NCI-H146 (cell line): ENCODE data around the gene SAG.

ENCODE experiments used
- DNase-seq: peaks from one replicate; lab custom pipeline; 2025; lab: John Stamatoyannopoulos, UW

The SAG gene

DNA sequence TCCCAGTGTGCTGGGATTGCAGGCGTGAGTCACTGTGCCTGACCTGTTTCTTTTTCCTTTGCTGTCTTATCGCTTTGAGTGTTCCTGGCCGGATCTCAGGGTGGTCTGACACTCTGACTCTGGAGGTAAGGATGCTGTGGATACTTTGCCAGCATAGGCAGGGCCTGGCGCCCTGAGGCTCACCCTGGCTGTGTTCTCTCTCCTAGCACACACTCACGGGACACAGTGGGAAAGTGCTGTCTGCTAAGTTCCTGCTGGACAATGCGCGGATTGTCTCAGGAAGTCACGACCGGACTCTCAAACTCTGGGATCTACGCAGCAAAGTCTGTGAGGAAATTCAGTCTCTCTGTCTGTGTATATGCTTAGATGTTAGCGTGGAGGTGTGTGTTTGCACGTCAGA, 18.0 kb upstream of the SAG start:
- no peak for DNase-seq

DNA sequence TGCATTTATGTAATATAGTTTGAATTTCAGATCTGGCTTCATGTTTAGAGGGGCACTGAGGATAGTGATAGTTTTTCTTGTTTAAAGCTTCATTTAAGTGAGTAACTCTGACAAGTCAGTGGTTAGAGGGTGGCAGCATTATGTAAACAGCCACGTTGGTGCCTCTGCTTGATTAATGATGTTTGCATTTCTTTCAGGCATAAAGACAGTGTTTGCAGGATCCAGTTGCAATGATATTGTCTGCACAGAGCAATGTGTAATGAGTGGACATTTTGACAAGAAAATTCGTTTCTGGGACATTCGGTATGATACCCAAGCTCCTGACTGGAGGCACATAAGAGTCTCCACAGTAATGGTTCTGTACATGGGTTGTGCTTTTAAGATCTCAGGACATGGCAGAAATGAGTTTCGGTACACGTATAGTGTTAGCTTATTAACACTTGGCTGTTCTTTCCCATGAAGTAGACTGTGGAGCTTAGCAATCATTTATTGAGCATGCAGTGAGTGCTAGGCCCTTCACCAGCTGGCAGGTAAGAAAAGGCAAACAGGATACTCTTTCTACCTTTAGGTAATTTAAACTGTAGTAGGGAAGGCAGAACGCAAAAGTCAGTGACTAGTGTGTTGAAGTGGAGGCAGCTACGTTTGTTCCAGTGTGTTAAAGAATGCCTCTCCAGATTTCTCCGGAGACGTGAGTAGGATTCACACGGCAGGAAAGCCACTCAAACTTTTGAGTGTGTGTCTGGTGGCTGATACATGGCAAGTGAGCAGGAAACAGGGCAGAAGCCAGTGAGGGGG, 17.4 kb upstream of the SAG start:
- peak; percentile 14 for DNase-seq

DNA sequence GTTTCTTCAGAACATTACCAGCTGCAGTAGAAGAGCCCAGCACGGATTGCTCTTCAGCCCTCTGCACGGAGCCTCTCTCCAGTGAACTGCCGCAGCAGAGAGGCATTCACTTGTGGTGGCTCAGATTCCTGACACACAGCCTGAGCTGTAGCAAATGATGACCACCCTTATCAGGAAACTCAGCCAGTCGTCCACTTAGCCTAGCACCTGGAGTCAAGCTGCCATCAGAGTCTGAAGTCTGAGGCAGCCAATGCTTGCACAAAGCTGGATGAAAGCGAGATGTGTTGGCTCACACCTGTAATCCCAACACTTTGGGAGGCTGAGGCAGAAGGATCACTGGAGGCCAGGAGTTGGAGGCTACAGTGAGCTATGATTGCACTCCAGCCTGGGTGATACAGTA, 11.7 kb upstream of the SAG start:
- no peak for DNase-seq

DNA sequence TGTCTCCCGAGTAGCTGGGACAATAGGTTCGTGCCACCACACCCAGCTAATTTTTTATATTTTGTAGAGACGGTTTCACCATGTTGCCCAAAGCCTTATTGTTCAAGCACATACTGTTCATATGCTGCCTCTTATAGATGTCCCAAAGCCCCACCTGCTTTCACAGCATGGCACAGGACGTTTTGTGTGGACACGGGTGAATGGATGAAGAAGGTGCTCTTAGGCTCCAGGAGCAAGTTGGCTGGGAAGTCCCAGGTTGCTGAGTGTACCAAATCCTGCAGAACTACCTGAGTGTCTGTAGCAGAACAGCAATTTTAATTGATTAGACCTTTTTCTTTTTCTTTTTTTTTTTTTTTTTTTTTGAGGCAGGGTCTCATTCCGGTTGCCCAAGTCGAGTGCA, 10.5 kb upstream of the SAG start:
- DNase-seq, result no peak

DNA sequence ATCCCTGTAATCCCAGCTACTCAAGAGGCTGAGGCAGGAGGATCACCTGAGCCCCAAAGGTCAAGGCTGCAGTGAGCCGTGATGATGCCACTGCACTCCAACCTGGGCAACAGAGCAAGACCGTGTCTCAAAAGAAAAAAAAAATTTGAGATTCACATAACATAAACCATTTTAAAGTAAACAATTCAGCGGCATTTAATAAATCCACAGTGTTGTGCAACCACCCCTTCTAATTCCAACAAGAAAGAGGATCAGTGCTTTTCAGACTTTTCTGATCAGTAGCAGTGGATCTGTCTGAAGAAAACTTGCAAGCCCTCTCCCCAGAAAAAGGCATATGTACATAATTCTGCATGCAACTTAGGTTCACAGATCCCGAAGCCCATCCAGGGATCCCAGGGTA, 7.2 kb upstream of the SAG start:
- DNase-seq, result no peak

DNA sequence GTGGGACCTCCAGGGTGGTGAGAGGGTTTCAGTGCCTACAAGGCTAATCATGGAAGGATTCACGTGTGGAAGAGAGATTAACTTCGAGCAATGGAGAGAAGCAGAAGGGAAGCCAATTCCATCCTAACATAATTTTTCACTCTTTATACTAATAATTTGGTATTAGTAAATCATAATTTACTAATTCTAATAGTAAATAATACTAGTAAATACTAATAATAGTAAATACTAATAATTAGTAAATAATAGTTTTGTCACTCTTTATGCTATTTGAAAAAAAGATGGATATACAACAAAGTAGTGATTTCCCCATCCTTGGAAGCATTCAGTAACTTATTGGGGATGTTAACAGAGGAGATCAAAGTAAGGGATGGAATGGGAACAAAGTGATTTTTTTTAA, 6.4 kb upstream of the SAG start:
- DNase-seq, result no peak

DNA sequence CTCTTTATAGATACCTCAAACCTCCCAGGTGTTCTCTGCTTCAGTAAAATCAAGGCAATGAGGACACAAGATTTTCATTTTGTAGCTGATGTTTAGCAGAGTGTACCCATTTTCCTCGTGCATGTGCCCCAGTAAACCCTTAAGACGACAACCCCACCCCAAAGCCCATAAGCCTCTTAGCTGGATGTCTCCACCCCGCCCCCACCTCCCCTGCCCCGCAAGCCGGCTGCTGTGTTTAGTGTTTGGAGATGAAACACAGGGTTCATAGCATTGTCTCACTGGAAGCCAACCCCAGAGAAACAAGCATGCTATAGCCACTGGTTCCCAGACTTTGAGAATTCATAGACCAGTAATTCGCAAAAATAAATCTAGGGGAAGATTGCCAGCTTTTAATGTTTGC, 5.8 kb upstream of the SAG start:
- DNase-seq, result no peak

DNA sequence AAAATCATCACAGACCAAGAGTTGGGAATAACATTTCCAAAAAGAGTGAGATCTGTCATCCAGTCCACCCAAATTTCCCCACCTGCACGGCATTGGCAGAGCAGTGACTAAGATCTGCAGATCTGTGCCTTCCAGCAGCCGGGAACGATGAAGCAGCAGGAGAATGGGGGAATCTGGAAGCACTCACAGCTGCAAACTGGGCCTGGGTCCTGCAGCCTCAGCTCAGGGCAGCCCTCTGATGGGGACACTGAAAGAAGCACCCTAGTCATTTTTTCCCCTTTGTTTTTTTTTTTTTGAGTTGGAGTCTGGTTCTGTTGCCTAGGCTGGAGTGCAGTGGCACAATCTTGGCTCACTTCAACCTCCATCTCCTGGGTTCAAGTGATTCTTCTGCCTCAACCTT, 4.4 kb upstream of the SAG start:
- DNase-seq, result no peak

DNA sequence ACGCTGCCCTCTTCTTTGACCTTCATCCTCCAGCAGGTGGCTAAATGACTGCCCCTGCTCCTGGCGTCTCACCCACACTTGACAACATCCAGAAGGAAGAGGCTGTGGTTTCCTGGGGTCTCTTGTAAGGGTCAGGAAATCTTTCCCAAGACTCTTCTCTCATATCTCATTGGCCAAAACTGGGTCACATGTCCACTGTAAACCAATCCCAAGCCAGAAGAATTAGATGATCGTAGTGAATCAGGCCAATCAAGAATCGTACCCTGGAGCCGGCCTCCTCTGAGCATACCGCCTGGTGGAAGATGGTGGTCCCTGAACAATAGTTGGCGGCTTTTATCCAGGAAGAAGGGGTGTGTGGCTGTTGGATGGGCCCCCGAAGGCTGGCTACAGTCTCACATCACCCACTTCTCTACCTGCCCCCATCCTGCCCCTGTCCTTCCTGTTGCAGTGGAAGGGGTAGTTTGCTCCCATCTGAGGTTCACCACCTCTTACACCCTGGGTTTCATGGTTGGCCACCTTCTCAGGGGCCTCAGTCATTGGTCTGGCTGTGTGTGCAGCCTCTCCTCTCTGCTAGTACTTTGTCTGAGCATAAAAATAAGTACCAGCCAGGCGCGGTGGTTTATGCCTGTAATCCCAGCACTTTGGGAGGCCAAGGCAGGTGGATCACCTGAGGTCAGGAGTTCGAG, 3.8 kb downstream of the SAG start:
- DNase-seq, result no peak

DNA sequence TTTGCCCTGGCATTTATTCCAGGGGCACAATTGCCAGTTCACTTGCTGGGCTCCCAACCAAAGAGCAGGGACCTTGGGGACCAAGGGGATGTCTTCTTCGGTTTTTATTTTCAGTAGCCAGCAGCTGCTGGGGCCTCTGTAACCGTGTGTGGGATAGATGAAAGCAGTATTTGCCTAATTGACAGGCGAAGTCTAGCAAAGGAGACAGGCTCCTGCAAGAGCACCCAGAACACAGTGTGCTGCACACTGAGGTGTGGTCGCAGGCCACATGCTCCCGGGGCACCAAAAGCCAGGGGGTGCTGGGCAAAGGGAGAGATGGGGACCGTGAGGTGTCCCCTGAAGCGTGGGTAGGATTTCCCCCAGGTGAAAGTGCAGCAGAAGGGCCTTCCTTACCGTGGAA, 5.3 kb downstream of the SAG start:
- DNase-seq, result no peak

DNA sequence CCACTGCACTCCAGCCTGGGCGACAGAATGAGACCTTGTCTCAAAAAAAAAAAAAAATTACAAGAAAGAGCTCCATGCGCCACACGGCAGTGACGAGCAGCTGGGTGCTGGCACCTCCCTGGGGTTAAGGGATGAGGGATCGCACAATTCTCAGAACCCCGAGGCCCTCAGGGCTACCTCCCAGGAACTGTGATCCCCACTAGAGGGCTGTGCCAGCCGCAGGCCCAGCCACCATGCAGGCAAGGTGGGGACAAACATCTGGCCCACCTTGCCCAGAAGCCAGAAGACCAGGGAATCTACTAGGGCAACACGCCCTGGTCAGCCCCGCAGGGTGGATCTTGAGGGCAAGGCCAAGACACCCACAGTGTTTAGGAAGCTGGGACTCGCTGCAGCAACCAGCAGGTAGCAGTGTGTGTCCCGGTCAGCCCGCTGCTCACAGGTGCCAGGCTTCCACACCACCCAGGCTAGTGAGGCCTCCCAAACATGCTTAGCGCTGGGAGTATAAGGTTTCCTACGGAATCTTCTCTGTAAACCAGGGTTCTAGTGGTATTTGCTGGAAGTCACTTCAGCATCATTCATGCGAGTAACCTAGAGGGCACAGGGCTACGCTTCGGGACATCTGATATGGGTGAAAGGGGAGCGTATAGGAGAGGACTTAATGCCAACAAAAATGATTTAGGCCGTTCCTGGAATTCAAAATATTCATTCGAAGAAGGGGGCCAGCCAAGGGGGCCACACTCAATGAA, 6.7 kb downstream of the SAG start:
- DNase-seq, result no peak

DNA sequence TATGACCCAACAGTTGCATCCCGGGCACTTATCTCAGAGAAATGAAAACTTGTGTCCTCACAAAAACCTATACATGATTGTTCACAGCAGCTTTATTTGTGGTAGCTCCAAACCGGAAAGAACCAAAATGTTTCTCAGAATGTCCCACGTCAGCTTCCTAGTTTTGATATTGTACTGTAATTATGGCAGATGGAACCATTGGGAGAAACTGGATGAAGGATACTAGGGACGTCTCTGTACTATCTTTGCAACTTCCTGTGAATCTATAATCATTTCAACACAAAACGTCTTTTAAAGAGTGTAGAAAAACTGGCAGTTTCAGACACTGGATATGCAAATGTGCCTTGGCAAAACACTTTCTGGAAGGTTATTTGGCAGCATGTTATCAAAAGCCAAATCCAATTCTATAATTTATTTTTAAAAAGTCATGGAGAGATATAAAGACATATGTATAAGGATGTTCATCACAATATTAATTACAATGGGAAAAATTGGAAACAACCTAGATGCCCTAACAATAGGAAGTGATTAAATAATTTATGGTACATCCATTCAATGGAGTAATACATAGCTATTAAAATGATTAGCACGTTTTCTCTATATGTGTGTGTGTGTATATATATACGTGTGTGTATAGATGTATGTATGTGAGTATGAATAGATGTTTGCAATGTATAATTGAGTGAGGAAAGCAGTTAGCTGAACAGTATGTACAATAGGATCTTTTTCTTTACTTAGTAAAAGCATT, 9.8 kb downstream of the SAG start:
- no peak for DNase-seq

DNA sequence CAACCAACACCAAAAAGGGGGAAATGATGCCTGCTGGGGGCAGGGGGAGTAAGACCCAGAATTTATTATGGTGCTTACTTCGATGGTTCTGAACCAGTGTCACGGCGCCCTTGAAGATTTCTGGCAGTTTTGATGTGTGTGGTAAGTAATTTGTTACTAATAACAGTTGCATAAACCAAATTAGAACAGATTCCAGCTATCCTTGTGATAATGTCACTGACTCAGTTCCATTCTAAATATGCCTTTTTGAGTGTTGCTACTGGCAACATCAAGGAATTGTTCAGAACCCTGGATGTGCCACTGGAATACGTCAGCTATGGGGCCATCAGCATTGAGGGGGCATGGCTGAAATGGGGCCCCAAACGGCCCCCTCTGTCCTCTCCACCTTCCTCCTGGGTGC, 11.6 kb downstream of the SAG start:
- no peak for DNase-seq

DNA sequence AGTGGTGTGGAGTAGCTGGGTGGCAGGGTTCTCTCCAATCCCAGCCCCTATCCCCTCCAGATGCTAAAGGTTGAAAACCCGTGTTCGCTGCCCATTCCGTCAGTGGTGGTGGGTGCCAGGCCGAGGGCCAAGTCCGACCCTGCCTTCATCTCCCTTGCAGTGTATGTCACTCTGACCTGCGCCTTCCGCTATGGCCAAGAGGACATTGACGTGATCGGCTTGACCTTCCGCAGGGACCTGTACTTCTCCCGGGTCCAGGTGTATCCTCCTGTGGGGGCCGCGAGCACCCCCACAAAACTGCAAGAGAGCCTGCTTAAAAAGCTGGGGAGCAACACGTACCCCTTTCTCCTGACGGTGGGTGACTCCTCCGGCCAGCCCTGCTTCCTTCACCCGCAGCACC, 12.9 kb downstream of the SAG start:
- DNase-seq, result no peak

DNA sequence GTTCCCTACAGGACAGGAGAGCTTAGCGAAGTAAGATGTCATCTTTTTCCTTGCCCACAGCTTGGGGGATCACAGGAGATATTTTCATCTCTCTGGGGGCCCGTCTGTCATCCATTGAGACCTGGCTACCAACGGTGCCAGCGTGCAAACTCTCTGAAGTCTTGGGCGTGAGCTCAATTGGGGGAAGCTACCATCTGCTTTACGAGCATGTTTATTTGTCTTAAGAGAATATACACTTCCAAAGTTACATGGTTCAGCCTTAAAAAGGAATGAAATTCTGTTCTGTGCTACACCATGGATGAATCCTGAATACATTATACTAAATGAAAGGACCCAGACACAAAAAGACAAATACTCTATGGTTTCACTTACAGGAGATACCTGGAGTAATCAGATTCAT, 13.6 kb downstream of the SAG start:
- DNase-seq, result no peak

DNA sequence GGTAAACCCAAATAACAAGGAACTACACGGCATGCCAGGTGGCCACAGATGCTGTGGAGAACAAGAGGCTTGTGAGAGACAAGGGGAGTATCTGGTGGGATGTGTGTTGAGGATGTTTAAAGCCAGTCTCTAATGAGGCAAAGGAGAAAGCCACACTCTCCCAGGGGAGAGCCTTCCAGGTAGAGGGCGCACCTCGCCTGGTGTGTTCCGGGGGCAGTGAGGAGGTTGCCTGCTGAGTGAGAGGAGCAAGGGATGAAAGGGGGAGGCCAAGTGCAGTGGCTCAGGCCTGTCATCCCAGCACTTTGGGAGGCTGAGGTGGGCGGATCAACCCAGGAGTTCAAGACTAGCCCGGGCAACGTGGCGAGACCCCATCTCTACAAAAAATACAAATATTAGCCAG, 16.2 kb downstream of the SAG start:
- no peak for DNase-seq

DNA sequence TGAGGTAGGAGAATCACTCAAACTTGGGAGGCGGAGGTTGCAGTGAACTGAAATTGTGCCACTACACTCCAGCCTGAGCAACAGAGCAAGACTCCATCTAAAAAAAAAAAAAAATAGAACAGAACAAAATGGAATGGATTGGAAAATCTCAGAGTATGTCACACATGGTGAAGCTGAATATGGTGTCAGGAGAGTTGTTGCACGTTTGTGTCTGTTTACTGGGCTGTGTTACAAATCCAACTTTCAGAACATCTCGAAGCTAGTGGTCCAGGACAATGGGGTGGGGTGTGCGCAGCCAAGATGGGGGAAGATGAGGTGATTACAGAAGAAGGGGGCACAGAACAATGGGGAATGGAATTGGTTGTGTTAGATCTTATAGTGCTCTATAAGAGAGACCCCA, 17.6 kb downstream of the SAG start:
- DNase-seq, result no peak

DNA sequence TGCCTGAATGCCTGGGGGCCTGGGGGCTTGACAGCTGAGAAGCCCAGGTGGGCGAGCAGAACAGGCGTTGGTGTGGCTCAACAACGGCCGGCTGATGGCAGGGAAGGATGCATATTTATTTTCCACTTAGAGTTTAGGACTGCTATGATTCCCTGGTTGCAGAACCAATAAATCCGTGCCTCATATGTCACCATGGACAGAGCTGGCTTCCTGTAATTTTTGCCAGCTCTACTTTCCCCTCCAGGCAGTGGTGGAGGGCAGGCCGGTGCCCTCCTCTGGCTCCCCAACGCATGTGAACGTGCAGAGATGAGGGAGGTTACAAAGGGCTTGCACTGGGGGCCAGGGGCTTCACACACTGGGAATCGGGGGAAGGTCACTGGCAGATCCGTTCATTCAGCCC, 18.2 kb downstream of the SAG start:
- DNase-seq, result no peak

DNA sequence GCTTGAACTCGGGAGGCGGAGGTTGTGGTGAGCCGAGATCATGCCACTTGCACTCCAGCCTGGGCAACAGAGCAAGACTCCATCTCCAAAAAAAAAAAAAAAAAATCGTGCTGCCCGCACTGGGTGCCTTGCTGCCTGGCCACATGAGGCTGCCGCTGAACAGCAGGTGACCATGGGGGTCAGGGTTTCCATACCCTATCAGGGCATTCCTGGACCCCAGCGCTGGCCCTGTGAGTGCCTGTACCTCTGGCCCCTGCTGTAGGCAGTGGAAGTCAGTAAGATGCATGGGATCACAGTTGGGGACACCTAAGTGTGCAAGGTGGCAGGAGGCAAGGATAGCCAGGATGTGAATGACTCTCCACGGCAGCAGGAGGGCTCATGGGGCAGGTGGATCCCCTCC, 18.9 kb downstream of the SAG start:
- no peak for DNase-seq

DNA sequence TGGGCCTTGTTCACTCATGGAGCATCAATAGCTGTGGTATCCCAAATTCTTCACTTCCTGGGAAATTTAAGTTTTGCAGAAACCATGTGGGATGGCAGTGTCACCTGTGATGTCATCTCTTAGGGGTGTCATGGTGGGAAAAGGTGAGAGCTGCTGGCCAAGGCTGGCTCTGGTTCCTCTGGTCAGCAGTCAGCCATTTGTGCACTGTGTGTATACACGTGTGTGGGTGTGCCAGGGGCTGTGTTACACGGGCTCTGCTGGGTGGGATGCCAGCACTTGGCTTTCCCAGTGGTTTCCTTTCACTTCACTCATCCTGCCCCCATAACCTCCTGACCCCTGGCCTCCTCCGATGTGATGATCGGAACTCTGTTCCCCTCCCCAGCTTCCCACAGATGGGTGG, 21.3 kb downstream of the SAG start:
- no peak for DNase-seq

DNA sequence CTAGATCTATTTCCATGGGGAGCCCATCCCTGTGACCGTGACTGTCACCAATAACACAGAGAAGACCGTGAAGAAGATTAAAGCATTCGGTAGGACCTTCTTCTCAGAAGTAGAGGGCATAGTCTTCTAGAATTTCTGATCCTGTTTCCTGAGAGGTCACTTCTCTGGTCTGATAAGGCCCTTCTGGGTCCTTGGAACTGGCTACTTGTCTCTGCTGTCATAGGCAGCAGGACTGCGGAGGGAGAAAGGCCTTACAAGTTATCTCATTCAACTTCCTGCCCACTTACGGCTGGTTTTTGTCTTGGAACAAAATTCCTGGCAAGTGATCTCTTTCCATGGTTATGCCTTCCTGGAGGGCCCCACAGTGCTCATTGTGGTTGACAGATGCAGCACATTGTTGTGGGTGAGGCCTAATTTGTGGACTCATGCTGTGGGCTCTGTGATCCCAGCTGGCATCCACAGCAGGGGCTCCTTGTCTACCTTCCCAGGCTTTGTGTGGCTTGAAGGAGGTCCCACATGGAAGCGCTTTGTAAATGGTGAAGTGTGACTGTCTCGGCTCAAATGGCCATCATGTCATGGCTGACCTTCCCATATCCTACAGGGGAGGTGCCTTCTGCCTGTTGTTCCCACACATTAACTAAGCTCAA, 22.0 kb downstream of the SAG start:
- peak; percentile 95 for DNase-seq

DNA sequence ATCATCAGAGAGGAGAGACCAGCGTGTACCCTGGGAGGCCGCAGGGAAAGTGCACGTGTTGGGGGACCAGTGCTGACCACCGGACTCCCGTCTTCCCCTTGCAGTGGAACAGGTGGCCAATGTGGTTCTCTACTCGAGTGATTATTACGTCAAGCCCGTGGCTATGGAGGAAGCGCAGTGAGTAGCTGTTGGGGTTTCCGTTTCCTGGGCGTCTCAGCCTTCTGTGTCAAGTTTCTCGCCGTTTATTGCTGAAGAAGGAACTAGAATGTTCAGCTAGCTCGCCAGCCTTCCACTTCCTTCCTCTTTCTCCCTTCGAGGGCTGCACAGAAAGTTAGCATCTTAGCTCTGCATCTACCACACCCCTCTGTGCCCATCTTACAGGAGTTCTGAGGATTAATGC, 23.9 kb downstream of the SAG start:
- DNase-seq, result no peak
